Measurements from ENCODE around the gene SYNM.

- TF ChIP-seq CTCF (IDR thresholded peaks at IDR 0.05; ENCODE audit: poor library complexity, severe bottlenecking) (no peak), EZH2 (IDR thresholded peaks at IDR 0.05; ENCODE audit: borderline replicate concordance, insufficient read depth, low read length, poor library complexity, severe bottlenecking) (no peak), POLR2AphosphoS5 (IDR thresholded peaks at IDR 0.05) (no peak), RAD21 (conservative IDR thresholded peaks at IDR 0.05) (no peak), TAF1 (IDR thresholded peaks at IDR 0.05; ENCODE audit: low read depth) (no peak), EP300 (conservative IDR thresholded peaks at IDR 0.05; ENCODE audit: poor library complexity, severe bottlenecking) (no peak)
- TF ChIP-seq, protein P1, sequence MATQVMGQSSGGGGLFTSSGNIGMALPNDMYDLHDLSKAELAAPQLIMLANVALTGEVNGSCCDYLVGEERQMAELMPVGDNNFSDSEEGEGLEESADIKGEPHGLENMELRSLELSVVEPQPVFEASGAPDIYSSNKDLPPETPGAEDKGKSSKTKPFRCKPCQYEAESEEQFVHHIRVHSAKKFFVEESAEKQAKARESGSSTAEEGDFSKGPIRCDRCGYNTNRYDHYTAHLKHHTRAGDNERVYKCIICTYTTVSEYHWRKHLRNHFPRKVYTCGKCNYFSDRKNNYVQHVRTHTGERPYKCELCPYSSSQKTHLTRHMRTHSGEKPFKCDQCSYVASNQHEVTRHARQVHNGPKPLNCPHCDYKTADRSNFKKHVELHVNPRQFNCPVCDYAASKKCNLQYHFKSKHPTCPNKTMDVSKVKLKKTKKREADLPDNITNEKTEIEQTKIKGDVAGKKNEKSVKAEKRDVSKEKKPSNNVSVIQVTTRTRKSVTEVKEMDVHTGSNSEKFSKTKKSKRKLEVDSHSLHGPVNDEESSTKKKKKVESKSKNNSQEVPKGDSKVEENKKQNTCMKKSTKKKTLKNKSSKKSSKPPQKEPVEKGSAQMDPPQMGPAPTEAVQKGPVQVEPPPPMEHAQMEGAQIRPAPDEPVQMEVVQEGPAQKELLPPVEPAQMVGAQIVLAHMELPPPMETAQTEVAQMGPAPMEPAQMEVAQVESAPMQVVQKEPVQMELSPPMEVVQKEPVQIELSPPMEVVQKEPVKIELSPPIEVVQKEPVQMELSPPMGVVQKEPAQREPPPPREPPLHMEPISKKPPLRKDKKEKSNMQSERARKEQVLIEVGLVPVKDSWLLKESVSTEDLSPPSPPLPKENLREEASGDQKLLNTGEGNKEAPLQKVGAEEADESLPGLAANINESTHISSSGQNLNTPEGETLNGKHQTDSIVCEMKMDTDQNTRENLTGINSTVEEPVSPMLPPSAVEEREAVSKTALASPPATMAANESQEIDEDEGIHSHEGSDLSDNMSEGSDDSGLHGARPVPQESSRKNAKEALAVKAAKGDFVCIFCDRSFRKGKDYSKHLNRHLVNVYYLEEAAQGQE (IDR thresholded peaks at IDR 0.05; ENCODE audit: borderline replicate concordance), result no peak
Measured at GRCh38 chr15:99170476-99171065, 65.7 kb downstream of the SYNM start.
